PC-3 (cell line): ENCODE measurements around the gene DENND6B.

ENCODE experiments used
- CTCF ChIP-seq: fragments of 300-600 bp; sonication (generic); conservative IDR thresholded peaks from 2 replicates; pipeline ENCODE4 v1.5.1; 2017; ENCODE audit warnings: antibody characterized with exemption, low read depth, mild to moderate bottlenecking, low read length
- EZH2 ChIP-seq: fragments of 300-600 bp; sonication (generic); IDR thresholded peaks from one replicate; pipeline ENCODE4 v1.6.1; 2017; ENCODE audit warnings: antibody characterized with exemption, mild to moderate bottlenecking, low read length; ENCODE audit not compliant: unreplicated experiment
- EZH2phosphoT487 ChIP-seq: fragments of 300-600 bp; sonication (generic); IDR thresholded peaks from 2 replicates; pipeline ENCODE4 v1.6.1; 2018; ENCODE audit warnings: mild to moderate bottlenecking, antibody characterized with exemption, low read length, borderline replicate concordance

GRCh38 chr22:50286701-50287318, 40.0 kb downstream of the DENND6B start:
- TF ChIP-seq EZH2 = no peak
- TF ChIP-seq CTCF = no peak
- no peak for TF ChIP-seq EZH2phosphoT487
